LHCN-M2 (cell line): ENCODE measurements around the gene SUSD4. TPM values are rescaled to one million over a fixed set of nuclear protein-coding genes. Genes with fewer than 3 reads are reported as not detected.

Experiments
- DNase-seq: peaks from one replicate; pipeline ENCODE4 v3.0.0-alpha.2; 2012; ENCODE audit warnings: low read depth
- total RNA-seq: library from RNA; depleted of rRNA; stranded (reverse); fragments of >200 nt; gene quantifications from 2 replicates; pipeline ENCODE4 v1.2.3, GENCODE V29; 2014

Gene SUSD4
- total RNA-seq, 1 experiment from 2014 or later: 0.92 TPM

DNA sequence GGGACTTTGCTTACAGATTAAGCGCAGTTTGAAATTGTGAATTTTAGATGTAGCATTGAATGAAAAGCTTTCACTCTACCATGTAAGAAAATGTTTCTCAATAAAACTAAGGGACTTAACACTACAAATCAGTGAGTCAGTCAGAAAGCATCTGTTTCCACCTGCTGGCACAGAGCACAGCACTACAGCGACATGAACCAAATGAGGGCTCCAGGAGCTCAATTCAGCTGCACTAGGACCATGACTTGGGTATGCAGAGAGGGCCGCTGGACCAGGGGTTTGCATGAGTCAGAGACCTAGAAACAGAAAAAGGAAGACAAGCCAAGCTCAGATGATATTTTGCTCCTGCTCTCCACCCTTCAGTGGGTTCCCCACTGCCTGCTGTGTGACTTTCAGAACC lies 5.2 kb downstream of the SUSD4 start:
- no peak for DNase-seq

DNA sequence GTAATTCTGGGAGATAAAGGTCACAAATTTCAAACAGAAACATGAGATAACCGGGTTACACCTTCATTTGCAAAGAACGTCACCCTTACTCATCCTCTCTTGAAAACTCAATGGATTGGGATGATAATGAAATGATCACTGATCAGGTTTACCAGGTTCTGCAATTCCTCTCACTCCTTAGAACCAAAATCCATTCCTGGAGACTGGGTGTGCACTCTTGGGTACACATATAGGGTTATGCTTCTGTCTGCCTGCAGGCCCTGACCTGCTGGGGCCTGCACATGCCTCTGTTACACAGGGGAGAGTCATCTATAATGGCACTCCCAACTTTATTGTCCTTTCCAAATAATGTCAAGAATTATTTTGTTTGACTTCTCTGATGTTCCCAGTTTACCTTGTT lies 8.3 kb downstream of the SUSD4 start:
- DNase-seq: no peak

DNA sequence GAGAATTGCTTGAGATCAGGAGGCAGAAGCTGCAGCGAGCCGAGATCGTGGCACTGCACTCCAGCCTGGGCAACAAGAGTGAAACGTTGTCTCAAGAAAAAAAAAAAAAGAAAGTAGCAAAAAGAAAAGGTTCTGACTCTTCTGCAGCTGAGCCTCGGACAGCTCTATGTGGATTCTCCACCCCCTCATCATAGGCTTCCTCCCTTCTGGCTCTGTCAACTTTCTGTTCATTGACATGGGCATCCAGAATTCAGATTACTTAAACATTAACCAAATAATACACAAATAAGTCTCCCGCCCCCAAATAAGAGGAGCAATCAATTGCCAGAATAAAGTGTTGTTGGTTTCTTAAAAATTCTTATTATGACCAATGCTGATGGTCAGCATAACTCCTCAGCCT lies 10.0 kb downstream of the SUSD4 start:
- DNase-seq: no peak

DNA sequence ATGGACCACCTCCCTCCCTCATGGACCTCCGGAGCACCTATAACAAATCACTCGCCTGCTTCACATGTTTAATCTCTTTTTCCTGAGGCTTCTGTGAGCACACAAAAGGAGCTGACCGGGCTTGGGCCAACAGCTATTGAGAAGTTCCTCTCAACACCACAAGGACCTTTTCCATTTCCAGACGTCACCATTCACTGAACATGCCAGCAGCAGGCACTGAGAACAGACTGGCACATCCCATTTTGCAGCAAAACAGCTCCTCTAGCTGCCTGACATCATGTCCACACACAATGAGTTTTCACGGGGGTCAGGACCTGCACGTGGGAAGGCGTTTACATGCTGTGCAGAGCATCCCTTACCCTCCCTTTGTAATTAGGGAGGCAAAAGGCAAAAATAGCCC lies 11.0 kb downstream of the SUSD4 start:
- no peak for DNase-seq

DNA sequence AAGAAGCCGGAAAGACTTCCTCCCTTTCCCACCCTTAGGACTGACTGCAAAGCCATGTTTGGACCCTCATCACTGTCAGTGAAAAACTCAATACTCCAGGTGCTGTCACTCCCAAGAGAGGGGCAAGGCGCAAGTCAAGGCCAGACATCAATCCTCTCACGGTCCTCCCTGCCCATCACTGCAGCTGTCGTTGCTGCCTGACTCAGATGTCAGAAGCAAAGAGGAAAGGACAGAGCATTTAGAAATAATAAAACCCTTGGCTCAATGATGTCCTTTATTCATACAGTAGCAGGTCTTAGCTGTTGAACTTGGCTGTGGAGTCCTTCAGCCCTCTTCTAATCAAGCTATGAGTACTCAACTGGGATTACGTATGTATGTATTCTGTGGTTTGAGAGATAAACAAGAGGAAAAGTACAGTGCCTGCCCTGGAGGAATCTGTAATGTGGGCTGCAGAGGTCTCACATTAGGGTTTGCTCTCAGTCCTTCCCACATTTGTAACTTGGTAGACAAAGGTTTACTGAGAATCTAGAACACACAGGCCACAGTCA lies 13.5 kb downstream of the SUSD4 start:
- no peak for DNase-seq

DNA sequence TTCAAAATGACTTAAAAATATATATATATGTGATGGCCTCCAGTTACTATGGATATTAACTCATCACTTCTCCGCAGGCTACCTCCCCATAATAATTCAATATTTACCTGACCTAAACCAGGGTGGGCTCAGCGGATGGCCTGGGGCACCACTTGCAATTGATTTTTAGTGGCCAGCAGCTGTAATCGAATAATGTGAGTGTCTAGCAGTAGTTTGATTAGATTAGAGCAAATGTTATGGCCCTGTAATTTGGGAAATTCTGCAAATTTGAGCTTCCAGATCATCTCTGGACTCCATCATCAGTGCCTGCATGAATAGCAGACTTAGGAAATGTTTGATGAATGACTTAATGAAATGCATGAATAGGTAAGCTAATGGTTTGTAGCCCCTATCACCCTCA lies 14.7 kb downstream of the SUSD4 start:
- no peak for DNase-seq

DNA sequence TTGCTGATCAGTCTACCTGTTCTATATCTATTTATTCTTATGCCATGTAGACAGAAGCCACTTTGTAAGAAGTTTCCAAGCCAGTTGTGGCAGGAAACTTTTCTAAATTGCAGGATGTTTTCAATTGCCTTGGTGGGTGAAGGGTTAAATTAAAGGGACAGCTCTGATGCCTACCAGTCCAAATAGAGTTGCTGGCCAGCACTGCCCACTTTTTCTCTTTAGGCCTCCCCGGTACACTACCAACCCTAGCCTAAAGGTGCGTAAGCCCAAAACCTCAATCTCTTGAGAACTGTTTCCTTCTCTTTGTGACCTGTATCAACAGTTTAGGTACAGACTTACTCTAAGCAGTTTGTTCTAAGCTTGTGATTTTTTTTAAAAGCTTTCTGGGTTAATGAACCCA lies 15.5 kb downstream of the SUSD4 start:
- DNase-seq: no peak

DNA sequence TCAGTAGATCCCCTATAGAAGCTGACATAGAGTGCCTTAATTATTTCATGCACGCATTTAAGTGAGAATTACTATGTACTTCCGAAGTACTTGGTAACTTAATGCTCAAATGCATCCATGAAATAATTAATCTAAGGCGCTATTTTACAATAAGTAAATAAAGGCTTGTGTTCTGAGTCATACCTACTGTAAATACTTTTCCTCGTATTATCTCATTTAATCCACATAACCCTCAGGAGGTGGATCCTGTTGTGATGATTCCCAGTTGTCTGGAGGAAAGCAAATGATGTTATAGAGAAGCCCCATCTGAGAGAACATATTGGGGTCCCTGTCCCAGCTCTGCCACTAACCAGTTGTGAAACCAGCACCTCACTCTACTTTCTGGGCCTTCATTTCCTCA lies 16.4 kb downstream of the SUSD4 start:
- DNase-seq: no peak

DNA sequence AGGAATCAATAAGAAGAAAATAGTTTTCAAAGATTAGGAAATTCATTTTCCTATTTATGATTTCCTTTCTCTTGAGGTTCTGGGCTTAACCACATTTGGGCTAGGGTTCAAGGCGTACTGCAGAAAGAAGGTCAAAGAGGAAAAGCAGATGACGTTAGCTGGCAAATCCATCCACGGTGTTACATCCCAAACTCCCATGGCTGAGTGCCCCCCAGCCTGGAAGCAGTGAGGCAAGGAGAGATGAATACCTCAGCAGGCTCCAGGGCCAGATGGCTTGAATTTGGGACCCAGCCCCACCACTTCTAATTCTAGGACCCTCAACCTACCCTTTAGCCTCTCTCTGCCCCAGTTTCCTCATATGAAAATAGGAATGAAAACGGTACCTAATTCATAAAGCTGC lies 17.7 kb downstream of the SUSD4 start:
- no peak for DNase-seq

DNA sequence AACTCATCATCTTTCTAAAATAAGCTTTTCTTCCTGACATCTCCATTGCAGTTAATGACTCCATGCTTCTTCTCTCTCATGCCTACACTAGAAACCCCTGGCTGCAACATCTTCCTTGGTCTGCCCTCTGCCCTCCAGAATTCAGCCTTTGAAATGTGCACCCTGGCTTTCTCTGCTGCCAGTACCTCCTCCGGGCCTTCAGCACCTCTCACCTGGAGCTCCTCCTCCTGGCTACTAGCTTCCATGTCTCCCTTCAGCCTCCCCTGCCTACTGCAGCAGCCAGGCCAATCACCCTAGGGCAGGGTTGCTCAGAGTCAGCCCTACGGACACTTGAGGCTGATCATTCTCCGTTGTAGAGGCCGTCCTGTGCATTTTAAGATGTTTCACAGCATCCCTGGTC lies 18.3 kb downstream of the SUSD4 start:
- DNase-seq: no peak

DNA sequence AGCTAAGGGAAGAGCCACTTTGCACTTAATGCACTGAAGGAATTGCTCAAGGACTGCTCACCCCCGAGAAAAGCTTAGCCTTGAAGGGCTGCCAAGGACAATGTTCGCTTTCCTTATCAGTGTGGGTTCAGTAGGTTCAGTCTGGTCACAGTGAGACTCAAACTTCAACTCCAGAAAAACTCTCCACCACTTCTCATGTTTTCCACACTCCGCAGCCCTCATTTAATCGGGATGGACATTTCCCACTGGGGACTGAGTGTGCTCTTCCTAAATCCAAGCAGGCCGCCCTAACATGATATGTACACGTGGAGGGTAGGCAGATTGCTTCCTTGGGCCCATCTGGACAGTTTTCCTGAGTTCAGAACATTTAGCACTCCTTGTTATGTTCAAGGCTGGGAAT lies 19.5 kb downstream of the SUSD4 start:
- no peak for DNase-seq

DNA sequence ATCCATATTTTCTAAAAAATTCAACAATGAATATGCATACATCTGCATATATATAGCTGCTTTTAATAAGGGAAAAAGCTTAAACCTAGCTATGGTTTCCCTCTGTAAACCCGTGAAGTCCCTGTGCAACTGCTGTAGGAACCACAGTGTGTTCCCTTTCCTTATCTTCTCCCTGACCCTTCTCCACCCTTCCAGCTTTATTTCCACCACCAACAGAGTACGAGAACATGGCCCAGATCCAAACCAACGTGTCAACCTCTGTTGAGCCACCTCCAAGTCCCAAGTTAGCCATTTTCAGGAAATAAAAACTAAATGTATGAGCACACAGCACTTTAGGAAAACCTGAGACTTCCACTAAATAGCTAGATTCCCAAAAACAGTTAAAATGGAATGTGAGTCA lies 20.3 kb downstream of the SUSD4 start:
- DNase-seq: no peak

DNA sequence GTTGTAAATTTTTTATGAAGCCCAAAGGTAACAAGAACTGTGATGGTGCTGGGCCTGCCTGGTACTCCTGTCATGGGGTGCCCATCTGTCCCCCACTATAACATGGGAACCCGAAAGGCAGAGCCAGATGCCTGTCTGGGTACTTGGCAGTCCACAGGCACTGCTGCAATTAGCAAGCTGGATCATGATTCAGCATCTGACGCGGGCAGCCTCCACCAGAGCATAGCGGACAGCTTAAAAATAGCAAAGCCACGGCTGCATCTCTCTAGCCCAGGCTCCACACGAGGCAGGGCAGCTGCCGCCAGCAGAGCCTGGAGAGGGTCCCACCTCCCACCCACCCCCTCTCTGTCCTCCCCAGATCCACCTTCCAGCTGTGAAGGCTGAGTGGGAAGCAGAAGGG lies 22.9 kb downstream of the SUSD4 start:
- peak; percentile 24 for DNase-seq

DNA sequence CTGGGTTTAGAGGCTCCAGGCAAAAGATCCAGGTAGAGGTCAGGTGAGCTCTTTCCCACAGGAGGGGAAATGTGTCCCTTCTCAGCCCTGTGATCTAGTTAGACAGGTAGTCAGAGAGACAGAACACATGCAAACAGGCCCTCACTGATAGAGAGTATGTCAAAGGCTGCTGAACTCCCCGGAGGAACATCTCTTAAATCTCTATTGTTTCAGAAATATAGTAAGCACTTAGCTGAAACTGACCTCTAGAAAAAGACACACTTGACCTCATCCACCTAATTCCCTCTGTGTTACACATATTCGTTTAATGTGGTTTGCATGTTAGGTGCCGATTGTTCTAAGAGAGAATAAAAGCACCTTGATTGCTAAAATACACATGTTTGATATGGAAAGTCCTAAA lies 23.3 kb downstream of the SUSD4 start:
- no peak for DNase-seq

DNA sequence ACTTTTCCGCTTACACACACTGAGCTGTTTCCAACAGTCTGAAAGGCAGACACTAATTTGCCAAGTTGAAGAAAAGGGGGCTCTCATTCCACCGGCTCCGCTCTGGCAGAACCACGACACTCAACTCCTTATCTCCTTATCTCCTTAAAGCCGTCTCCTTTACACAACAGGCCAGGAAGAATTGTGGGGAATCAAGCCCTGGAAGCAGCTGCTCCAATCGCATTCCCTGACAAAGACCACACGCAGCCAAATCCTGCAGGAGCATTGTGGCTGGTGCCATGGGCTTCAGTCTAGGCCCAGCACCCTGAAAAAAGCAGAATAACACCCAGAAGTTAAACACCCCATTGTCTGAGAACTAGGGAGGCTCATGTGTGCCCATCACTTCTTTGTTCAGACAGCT lies 24.1 kb downstream of the SUSD4 start:
- DNase-seq: no peak

DNA sequence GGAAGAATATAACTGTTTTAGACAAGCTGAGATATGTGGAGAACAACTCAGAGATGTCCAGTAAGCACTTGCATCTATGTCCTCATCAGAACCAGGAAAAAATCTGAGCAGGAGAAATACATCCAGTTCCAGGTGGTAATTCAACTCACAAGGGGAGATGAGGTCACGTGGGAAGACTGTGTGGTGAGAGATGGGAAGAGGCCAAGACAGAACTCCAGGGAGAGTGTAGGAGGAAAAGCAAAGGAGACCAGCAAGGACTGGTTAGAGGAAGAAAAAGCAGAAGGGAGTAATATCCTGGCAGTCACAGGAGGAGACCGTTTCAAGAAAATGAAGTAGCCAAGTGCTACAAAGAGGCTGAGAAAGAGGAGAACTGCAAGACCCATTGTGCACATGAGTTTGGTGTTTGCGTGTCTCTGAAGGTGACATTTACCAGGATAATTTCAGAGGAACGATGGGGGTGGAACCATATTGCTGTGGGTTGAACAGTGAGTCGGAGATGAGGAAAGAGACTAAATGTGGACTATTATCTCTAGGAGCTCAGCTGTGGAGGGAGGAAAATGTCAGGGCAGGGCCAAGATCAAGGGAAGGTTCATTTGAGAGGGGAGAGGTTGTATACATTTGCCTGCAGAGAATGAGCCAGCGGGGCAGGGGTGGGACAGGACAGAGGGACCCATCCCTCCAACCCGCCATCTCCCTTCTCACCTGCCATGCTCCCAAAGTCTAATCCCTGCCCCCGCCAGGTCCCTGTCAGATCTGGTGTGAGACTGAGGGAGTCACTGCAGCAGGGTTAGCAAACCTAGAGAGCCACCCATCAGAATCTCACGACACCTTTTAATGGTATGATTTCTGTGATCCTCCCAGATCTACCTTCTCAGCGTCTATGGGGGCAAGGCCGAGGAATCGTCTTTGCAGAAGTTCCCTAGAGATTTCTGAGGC lies 24.9 kb downstream of the SUSD4 start:
- DNase-seq: no peak

DNA sequence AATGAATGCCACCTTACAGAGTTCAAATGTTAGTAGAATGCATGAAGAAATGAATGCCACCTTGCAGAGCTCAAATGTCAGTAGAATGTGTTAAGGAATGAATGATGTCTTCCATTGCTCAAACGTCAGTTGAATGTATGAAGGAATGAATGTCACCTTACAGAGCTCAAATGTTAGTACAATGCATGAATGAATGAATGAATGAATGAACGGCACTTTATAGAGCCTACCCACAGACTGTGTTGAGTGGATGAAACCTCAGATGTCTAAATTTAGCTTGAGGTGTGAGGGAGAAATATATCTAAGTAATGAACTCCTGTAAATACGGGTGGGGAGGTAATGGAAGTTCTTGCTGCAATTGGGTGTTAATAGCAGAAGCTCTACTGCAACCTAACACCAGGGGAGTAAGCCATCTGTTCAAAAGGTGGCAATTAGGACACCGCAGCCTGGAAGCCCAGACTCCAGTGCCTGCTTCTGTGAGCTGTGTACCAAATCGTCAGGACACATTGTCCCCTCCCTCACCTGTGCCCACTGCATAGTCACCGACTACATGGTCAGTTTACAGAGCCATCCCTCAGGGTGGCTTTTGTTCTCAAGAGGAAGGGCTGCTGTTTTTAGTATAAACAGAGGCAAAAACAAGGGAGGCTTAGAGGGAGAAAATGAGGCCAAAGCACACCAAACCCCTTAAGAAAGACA lies 26.7 kb downstream of the SUSD4 start:
- no peak for DNase-seq

DNA sequence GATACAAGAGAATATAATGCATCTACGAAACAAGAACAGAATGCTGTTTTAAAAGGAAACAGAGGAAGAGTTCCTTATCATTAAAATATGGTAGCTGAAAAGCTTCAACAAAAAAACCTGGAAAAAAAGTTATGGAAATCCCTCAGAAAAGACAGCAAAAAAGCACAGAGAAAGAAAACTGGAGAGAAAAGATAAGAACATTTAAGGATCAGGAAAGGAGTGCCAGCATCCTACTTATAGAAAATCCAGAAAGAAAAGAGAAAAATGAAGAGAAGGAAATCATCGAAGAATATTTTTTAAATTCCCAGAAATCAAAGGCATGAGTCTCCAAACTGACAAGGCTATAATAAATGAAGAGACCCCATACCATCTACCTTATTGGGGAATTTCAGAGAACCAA lies 29.8 kb downstream of the SUSD4 start:
- no peak for DNase-seq

DNA sequence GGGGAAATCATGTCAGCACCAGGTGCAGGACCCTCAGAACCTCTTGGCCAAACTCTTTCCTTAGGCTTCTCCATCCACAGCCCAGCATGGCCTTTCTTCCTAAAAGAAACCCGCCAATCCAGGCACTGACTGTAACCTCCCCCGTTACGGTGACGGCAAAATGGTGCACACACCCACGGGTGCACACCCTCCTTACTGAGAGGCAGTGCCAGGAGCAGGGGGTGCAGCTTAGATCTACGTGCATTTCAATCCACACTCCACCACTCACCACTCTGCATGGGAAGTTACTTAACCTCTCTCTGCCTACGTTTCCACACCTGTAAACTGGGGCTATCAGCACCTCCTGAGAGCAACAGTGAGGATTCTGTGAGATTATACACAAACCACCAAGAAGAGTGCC lies 31.0 kb downstream of the SUSD4 start:
- no peak for DNase-seq

DNA sequence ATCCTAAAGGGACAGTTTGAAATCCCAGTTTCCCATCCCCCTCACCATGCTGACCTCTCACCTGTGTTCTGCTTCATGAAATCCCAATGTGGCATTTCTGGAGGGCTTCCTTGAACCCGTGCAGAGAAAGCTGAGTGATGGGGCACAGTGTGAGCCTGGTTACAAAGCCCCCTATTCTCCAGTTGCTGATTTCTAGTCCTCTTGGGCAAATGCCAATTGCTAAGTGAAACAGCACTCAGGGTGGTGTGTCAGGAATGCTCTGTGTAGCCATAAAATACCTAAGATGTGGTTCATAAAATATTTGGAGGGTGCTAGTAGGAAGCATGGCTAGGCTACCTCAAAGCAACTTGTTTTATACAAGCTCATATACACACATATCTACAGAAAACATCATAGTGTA lies 32.0 kb downstream of the SUSD4 start:
- peak; percentile 4 for DNase-seq

DNA sequence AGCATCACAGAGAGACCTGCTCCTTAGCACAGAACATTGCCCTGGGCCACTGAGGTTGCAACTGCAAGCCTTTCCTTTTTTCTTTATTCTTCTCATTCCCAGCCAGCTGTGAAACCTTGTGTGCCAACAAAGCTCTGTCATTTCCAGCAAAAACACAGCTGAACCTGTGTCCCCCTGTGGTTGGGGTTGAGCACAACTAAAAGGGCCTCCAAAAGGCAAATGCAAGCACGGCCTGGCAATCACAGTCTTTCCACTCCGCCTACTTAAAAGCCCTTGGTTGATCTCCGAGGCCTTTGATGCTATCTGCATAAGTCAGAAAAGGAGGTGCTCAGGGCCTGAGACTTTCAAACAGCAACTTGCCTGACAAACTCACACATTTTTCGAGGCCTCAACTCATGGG lies 32.7 kb downstream of the SUSD4 start:
- no peak for DNase-seq

DNA sequence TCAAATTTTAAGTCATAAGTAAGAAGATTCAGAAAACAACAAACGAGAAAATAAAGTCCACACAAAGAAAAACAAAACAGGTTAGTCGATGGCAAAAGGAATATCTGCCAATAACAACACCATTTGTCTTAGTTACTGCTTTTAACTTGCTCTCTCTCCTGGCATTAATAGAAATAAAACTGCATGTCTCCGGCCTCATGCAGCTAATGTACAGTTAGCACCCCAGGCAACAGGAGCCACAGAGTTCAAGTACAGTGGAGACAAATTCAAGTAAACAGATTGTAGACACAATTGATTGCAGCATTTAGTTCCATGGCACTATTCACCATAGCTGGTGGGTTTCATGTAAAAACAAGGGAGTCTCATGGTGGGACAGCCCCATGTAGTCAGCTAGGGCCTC lies 33.5 kb downstream of the SUSD4 start:
- DNase-seq: no peak
